K562 (cell line): ENCODE results near the gene ELAVL3. TPM values are rescaled to one million over a fixed set of nuclear protein-coding genes. Genes with fewer than 3 reads are reported as not detected.
A peak's percentile ranks its signal among the peaks of the same experiment; 100 is the strongest.

Experiments
- CEBPB ChIP-seq: fragments of 450-650 bp; IDR thresholded peaks from 2 replicates; pipeline ENCODE4 v1.6.1; 2016; ENCODE audit warnings: missing genetic modification characterization, missing compliant biosample characterization
- EP300 ChIP-seq: IDR thresholded peaks from 2 replicates; pipeline ENCODE4 v1.6.1; 2012; ENCODE audit warnings: low read length, improper control_type of control experiment
- ETV5 ChIP-seq: sonication (generic); formaldehyde crosslinking; IDR thresholded peaks from 2 replicates; pipeline ENCODE4 v1.4.0; 2020; ENCODE audit warnings: low read depth, mild to moderate bottlenecking, missing genetic modification reagents
- KHSRP ChIP-seq: fragments of 450-650 bp; IDR thresholded peaks from 2 replicates; pipeline ENCODE4 v1.6.1; 2017
- PHB ChIP-seq: fragments of 250-450 bp; sonication (Bioruptor Pico); IDR thresholded peaks from 2 replicates; pipeline ENCODE4 v1.5.0; 2021
- RNF2 ChIP-seq: sonication (generic); IDR thresholded peaks from 2 replicates; pipeline ENCODE4 v1.6.1; 2016
- TAL1 ChIP-seq: fragments of 450-650 bp; IDR thresholded peaks from 2 replicates; pipeline ENCODE4 v1.6.1; 2016; ENCODE audit warnings: mild to moderate bottlenecking
- TEAD1 ChIP-seq, 2 experiments: fragments of 450-650 bp in 1 of 2; sonication (generic) in 1 of 2; formaldehyde crosslinking; IDR thresholded peaks; 2 replicates each; pipeline versions ENCODE4 v1.4.0 to v1.8.0; 2020 to 2022; ENCODE audit warnings: mild to moderate bottlenecking in 2 of 2, missing genetic modification reagents in 1 of 2
- XRCC5 ChIP-seq: fragments of 200-400 bp; formaldehyde crosslinking; IDR thresholded peaks from 2 replicates; pipeline ENCODE4 v1.6.1; 2017; ENCODE audit warnings: low read depth, mild to moderate bottlenecking, low read length
- ZNF124 ChIP-seq: sonication (generic); formaldehyde crosslinking; IDR thresholded peaks from 2 replicates; pipeline ENCODE4 v1.8.1; 2022; ENCODE audit warnings: missing genetic modification reagents
- polyA plus RNA-seq, 8 experiments: library from polyadenylated mRNA; depleted of rRNA in 4 of 8; stranded (reverse) in 5 of 8; unstranded in 3 of 8; fragments of >200 nt; fragmentation: Nextera tagmentation in 2 of 8; fragmentation: Illumina TruSeq in 1 of 8; extraction: Ambion mirVana in 2 of 8; extraction: Trizol in 1 of 8; gene quantifications; 2 replicates each; pipeline versions ENCODE4 v1.2.1 to v1.2.3, GENCODE V29; 2011 to 2014; ENCODE audit warnings: inconsistent platforms in 1 of 8, missing spikeins in 1 of 8
- total RNA-seq, 7 experiments: library from RNA; depleted of rRNA in 6 of 7; stranded (reverse); fragments of >200 nt in 6 of 7; fragmentation: Illumina TruSeq in 2 of 7; extraction: Trizol in 2 of 7; gene quantifications; 2 replicates each; pipeline versions ENCODE4 v1.2.1 to v1.2.3, GENCODE V29; 2011 to 2021; ENCODE audit warnings: low replicate concordance in 1 of 7
- TF ChIP-seq, protein P1 (sequence below): fragments of 450-650 bp; IDR thresholded peaks from 2 replicates; pipeline ENCODE4 v1.6.1; 2018; ENCODE audit not compliant: partially characterized antibody
- TF ChIP-seq, protein P2 (sequence below): sonication (generic); formaldehyde crosslinking; IDR thresholded peaks from 2 replicates; pipeline ENCODE4 v1.8.0; 2022; ENCODE audit warnings: mild to moderate bottlenecking, missing genetic modification reagents
- TF ChIP-seq, protein P3 (sequence below): fragments of 250-450 bp; sonication (Bioruptor Pico); IDR thresholded peaks from 2 replicates; pipeline ENCODE4 v1.5.0; 2021; ENCODE audit warnings: mild to moderate bottlenecking, borderline replicate concordance
- TF ChIP-seq, protein P4 (sequence below): fragments of 150-350 bp; conservative IDR thresholded peaks from 2 replicates; pipeline ENCODE4 v1.6.1; 2014; ENCODE audit warnings: low read length

ELAVL3 gene
- total and polyA plus RNA-seq, 9 of the 15 experiments (the other 6 are each of a cell fraction or from before 2014, with no cell fraction given): not detected

DNA sequence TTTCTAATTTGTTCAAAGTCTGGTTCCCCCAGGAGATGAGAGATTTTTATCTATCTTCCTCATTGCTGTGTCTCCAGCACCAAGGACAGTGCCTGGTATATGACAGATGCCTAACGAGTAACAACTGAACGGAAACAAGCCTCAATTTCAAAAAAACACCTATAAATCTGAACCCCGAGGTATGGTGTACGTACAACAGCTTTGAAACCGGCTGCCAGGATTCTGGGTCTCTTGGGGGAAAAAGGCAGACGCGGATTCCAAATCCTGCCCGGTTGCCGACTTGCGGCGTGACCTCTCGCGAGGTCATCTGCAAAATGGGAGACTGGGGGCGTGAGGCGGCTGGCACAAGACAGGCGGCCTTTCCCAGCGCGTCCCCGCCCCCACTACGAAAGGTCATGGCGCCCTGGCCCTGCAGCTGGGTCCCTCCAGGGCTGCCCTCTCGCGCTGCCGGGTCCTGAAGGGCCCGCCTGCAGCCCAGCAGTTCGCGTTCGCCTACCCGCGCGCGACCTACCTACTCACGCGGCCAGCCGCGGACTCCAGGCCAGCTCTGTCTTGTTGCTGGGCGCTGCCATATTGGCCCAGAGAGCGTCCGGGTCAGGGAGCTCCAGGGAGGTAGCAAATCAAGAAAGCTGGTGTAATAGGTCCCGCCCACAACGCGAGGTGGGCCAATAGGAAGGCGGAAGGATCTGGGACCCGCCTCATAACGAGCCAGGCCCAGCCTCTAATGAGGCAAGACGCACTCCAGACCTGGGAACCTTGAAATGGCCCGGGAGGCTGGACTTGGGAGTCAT, 47.9 kb upstream of the ELAVL3 start, which contains the start of gene ECSIT (continued):
- TF ChIP-seq, protein P1, sequence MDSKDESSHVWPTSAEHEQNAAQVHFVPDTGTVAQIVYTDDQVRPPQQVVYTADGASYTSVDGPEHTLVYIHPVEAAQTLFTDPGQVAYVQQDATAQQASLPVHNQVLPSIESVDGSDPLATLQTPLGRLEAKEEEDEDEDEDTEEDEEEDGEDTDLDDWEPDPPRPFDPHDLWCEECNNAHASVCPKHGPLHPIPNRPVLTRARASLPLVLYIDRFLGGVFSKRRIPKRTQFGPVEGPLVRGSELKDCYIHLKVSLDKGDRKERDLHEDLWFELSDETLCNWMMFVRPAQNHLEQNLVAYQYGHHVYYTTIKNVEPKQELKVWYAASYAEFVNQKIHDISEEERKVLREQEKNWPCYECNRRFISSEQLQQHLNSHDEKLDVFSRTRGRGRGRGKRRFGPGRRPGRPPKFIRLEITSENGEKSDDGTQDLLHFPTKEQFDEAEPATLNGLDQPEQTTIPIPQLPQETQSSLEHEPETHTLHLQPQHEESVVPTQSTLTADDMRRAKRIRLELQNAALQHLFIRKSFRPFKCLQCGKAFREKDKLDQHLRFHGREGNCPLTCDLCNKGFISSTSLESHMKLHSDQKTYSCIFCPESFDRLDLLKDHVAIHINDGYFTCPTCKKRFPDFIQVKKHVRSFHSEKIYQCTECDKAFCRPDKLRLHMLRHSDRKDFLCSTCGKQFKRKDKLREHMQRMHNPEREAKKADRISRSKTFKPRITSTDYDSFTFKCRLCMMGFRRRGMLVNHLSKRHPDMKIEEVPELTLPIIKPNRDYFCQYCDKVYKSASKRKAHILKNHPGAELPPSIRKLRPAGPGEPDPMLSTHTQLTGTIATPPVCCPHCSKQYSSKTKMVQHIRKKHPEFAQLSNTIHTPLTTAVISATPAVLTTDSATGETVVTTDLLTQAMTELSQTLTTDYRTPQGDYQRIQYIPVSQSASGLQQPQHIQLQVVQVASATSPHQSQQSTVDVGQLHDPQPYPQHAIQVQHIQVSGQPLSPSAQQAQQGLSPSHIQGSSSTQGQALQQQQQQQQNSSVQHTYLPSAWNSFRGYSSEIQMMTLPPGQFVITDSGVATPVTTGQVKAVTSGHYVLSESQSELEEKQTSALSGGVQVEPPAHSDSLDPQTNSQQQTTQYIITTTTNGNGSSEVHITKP: peak; percentile 62
- TF ChIP-seq CEBPB (peak; percentile 80), RNF2 (no peak), TAL1 (no peak), ETV5 (CRISPR knock-in tag) (no peak), ZNF124 (no peak), PHB (no peak), KHSRP (no peak), TEAD1 (CRISPR knock-in tag; IDR thresholded peaks at IDR 0.05) (peak in 1 of 2 experiments; percentile 77; a peak in 1 of 4 replicates), EP300 (0 out of 2 replicates have a peak, but pooled peaks have one; percentile 7), XRCC5 (no peak)
- TF ChIP-seq, protein P2, sequence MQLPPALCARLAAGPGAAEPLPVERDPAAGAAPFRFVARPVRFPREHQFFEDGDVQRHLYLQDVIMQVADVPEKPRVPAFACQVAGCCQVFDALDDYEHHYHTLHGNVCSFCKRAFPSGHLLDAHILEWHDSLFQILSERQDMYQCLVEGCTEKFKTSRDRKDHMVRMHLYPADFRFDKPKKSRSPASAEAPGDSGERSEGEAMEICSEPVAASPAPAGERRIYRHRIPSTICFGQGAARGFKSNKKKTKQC: peak; percentile 76
- TF ChIP-seq, protein P3, sequence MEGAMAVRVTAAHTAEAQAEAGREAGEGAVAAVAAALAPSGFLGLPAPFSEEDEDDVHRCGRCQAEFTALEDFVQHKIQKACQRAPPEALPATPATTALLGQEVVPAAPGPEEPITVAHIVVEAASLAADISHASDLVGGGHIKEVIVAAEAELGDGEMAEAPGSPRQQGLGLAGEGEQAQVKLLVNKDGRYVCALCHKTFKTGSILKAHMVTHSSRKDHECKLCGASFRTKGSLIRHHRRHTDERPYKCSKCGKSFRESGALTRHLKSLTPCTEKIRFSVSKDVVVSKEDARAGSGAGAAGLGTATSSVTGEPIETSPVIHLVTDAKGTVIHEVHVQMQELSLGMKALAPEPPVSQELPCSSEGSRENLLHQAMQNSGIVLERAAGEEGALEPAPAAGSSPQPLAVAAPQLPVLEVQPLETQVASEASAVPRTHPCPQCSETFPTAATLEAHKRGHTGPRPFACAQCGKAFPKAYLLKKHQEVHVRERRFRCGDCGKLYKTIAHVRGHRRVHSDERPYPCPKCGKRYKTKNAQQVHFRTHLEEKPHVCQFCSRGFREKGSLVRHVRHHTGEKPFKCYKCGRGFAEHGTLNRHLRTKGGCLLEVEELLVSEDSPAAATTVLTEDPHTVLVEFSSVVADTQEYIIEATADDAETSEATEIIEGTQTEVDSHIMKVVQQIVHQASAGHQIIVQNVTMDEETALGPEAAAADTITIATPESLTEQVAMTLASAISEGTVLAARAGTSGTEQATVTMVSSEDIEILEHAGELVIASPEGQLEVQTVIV: no peak
- TF ChIP-seq, protein P4, sequence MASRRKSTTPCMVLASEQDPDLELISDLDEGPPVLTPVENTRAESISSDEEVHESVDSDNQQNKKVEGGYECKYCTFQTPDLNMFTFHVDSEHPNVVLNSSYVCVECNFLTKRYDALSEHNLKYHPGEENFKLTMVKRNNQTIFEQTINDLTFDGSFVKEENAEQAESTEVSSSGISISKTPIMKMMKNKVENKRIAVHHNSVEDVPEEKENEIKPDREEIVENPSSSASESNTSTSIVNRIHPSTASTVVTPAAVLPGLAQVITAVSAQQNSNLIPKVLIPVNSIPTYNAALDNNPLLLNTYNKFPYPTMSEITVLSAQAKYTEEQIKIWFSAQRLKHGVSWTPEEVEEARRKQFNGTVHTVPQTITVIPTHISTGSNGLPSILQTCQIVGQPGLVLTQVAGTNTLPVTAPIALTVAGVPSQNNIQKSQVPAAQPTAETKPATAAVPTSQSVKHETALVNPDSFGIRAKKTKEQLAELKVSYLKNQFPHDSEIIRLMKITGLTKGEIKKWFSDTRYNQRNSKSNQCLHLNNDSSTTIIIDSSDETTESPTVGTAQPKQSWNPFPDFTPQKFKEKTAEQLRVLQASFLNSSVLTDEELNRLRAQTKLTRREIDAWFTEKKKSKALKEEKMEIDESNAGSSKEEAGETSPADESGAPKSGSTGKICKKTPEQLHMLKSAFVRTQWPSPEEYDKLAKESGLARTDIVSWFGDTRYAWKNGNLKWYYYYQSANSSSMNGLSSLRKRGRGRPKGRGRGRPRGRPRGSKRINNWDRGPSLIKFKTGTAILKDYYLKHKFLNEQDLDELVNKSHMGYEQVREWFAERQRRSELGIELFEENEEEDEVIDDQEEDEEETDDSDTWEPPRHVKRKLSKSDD: no peak
